ENCODE data around the gene C9orf43.

The C9orf43 gene

DNA sequence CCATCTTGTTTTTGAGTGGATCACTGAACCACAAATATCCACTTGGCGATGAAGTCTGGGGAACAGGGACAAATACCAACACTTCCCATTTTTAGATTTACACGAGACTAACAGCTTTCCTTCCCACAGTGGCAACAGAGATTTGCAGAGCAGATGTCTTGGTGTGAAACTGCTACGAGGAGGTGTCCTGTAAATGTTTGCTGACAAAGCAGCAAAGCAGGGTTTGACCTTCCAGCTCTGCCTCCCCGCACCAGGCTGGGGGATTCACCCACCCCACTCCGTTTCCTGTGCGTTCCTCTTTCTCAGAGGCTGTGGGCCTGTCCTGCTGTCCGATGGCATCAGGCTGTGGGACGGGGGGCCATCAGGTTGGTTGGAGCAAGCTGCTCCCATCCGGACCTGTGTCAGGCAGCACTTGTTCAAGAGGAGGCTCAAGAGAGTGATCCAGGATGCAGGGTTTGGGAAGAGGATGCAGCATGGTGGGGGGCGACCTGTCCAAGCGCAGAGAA lies 52.3 kb downstream of the C9orf43 start:
- no peak for TF ChIP-seq GABPA (IDR thresholded peaks at IDR 0.05; ENCODE audit: low read depth)
- TF ChIP-seq POLR2AphosphoS5 (IDR thresholded peaks at IDR 0.05; ENCODE audit: low read depth), result no peak
- no peak for TF ChIP-seq SPI1 (IDR thresholded peaks at IDR 0.05; ENCODE audit: borderline replicate concordance, low read depth)
- TF ChIP-seq REST (IDR thresholded peaks at IDR 0.05; ENCODE audit: insufficient replicate concordance, low read depth), result no peak
- DNase-seq (ENCODE audit: low read depth in 1 of 2, low spot score in 1 of 2), result no peak
- H3K4me3 ChIP-seq (replicated peaks; ENCODE audit: insufficient read depth, low read length), result no peak overlapping the region
- no peaks in the 10 kb centered on the region for H3K27me3 ChIP-seq (ENCODE audit: insufficient read depth, poor library complexity, severe bottlenecking)
- no peak overlapping the region for H3K27ac ChIP-seq (replicated peaks)

DNA sequence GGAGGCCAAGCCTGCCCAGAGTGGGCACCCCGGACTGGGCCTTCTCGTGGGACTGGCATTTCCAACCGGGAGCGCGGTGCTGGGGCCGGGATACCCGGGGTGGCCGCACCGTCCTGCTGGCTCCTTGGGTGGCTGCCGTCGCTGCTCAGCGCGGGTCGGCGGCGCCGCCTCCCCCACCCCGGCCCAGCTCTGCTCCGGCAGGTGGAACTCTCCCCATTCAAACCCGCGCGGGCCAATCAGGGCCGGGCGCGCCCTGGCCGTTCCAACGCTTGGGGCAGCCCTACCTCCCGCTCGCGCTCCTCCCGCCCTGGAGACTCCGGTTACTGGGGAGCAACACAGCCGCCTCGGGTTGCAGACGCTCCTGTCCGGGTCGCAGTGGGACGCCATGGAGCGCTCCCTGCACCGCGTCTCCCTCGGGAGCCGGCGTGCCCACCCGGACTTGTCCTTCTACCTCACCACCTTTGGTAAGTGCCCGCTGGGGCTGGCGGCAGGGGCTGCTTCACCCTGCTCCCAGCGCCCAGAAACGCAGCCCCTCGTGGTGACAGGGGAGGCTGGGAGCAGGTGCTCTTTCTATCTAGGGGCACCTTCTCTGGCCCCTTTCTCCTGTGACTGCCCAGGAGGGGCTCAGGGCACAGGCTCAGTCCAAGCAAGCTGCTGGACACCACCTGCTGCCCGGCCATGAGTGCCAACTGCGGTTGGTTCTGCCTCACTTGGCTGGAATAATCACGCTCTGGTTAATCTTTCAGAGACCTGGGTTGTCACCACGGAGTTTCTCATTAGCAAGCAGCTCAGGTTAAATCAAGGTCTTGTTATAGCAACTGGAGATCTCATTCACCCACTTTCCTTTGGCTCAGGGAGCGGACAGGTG lies 53.1 kb downstream of the C9orf43 start, which contains the start of gene RGS3:
Gene RGS3, plus strand, starts transcription at position 310 of the 868 bp plus-strand sequence. Its CDS starts 76 bp downstream, at position 386.
- H3K27ac ChIP-seq (replicated peaks), result no peak within 1 kb of the TSS
- no peaks in the 10 kb centered on the region for H3K27me3 ChIP-seq (ENCODE audit: insufficient read depth, poor library complexity, severe bottlenecking)
- no peak for TF ChIP-seq GABPA (IDR thresholded peaks at IDR 0.05; ENCODE audit: low read depth)
- no peak for TF ChIP-seq CTCF (IDR thresholded peaks at IDR 0.05; ENCODE audit: insufficient read depth, low read length)
- TF ChIP-seq POLR2AphosphoS5 (IDR thresholded peaks at IDR 0.05; ENCODE audit: low read depth), result no peak
- no peak for TF ChIP-seq REST (IDR thresholded peaks at IDR 0.05; ENCODE audit: insufficient replicate concordance, low read depth)
- TF ChIP-seq SPI1 (IDR thresholded peaks at IDR 0.05; ENCODE audit: borderline replicate concordance, low read depth), result no peak
- DNase-seq (ENCODE audit: low read depth in 1 of 2, low spot score in 1 of 2), result no peak
- no peak within 1 kb of the TSS for H3K4me3 ChIP-seq (replicated peaks; ENCODE audit: insufficient read depth, low read length)

DNA sequence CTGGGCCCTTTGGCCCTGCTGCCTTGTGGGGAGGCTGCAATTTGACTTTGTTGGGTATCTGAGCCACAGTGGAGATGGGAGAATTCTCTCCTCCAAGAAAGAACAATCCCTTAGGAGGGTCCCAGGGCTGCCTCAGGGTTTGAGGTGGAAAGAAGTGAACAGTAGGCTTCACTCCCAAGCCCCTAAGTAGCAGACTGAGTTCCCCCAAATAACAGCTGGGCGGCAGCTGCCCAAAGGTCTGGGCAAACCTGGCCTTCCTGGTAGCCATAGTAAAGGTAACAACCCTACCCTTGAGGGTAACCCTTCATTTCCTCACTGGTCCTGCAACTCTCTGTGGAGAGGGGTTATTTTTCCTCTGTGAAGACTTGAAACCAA lies 53.7 kb downstream of the C9orf43 start:
- Histone ChIP-seq H3K27me3 (ENCODE audit: insufficient read depth, poor library complexity, severe bottlenecking) (no peaks in the 10 kb centered on the region), H3K4me3 (replicated peaks; ENCODE audit: insufficient read depth, low read length) (no peak overlapping the region), H3K27ac (replicated peaks) (no peak overlapping the region)
- no peak for DNase-seq (ENCODE audit: low read depth in 1 of 2, low spot score in 1 of 2)
- TF ChIP-seq CTCF (IDR thresholded peaks at IDR 0.05; ENCODE audit: insufficient read depth, low read length) (no peak), POLR2AphosphoS5 (IDR thresholded peaks at IDR 0.05; ENCODE audit: low read depth) (no peak), SPI1 (IDR thresholded peaks at IDR 0.05; ENCODE audit: borderline replicate concordance, low read depth) (no peak), GABPA (IDR thresholded peaks at IDR 0.05; ENCODE audit: low read depth) (no peak), REST (IDR thresholded peaks at IDR 0.05; ENCODE audit: insufficient replicate concordance, low read depth) (no peak)

Measured in HL-60 (cell line).